HepG2 (cell line): ENCODE results near the gene AFF1. TPM values are rescaled to one million over a fixed set of nuclear protein-coding genes. Genes with fewer than 3 reads are reported as not detected.

ENCODE experiments used
- ATAC-seq: fragments of 200-7000 bp; cut with Tn5 transposase; 3 replicates; pipeline ENCODE4 v1.9.1; 2020; ENCODE audit warnings: mild to moderate bottlenecking, moderate library complexity
- BruUV-seq: library from RNA; stranded (reverse); fragments of 400-500 nt; replicated peaks from 2 replicates; lab custom pipeline; 2021; lab: Mats Ljungman, UMichigan
- CTCF ChIA-PET: fragments of 300-600 bp; formaldehyde crosslinking; extraction: SDS; loops from one replicate; lab custom pipeline; 2021; ENCODE audit warnings: low total read pairs, inconsistent platforms, low intra/inter-chr PET ratio; lab: Yijun Ruan, JAX
- POLR2A ChIA-PET: fragments of 350-600 bp; sonication (Branson Sonifier 250); formaldehyde crosslinking; loops from one replicate; lab custom pipeline; 2020; ENCODE audit warnings: antibody characterized with exemption, inconsistent platforms; lab: Yijun Ruan, JAX
- DNase-seq: peaks from one replicate; pipeline ENCODE4 v3.0.0-alpha.2; 2015; ENCODE audit warnings: low spot score
- FAIRE-seq: peaks from 3 replicates; lab custom pipeline; 2011; peaks lifted over from hg19 to GRCh38; lab: Jason Lieb, UNC
- H2AFZ ChIP-seq: one replicate; pipeline ENCODE4 v1.6.1; 2011; ENCODE audit warnings: low read length, inconsistent platforms
- H3K27ac ChIP-seq: fragments of 300-600 bp; 3 replicates; pipeline ENCODE4 v1.8.0; 2011; ENCODE audit warnings: mixed run types, mild to moderate bottlenecking, mixed read lengths, low read length, inconsistent platforms; ENCODE audit not compliant: insufficient read depth; ENCODE audit errors: extremely low read length
- H3K27me3 ChIP-seq, 2 experiments: fragments of 200-600 bp in 1 of 2; 2 replicates in 1 of 2; 3 replicates in 1 of 2; pipeline versions ENCODE4 v1.6.0 to v1.8.0; 2011; ENCODE audit warnings: low read length in 2 of 2, mild to moderate bottlenecking in 2 of 2, moderate library complexity in 2 of 2, inconsistent platforms in 1 of 2; ENCODE audit not compliant: insufficient read depth in 2 of 2, control insufficient read depth in 1 of 2
- H3K36me3 ChIP-seq, 2 experiments: fragments of 200-600 bp in 1 of 2; replicated peaks in 1 of 2; 2 replicates in 1 of 2; 3 replicates in 1 of 2; pipeline versions ENCODE4 v1.5.1 to v1.8.0; 2011; ENCODE audit warnings: low read length in 2 of 2, inconsistent platforms in 1 of 2; ENCODE audit not compliant: insufficient read depth in 2 of 2, control insufficient read depth in 1 of 2
- H3K4me1 ChIP-seq: 2 replicates; pipeline ENCODE4 v1.5.1; 2012; ENCODE audit warnings: low read length, inconsistent platforms; ENCODE audit not compliant: insufficient read depth
- H3K4me2 ChIP-seq: 2 replicates; pipeline ENCODE4 v1.6.0; 2011; ENCODE audit warnings: low read depth, low read length, inconsistent platforms
- H3K4me3 ChIP-seq, 3 experiments: fragments of 200-600 bp in 1 of 3; sonication (generic), shearing (Covaris generic) in 1 of 3; replicated peaks in 1 of 3; 2 replicates each; pipeline ENCODE4 v1.5.1; 2011 to 2016; ENCODE audit warnings: low read length in 3 of 3, inconsistent platforms in 2 of 3, low read depth in 2 of 3, mild to moderate bottlenecking in 2 of 3, control low read depth in 1 of 3, mixed read lengths in 1 of 3; ENCODE audit not compliant: insufficient read depth in 1 of 3
- H3K79me2 ChIP-seq: one replicate; pipeline ENCODE4 v1.6.1; 2011; ENCODE audit warnings: low read length, inconsistent platforms; ENCODE audit not compliant: insufficient read depth
- H3K9ac ChIP-seq: 2 replicates; pipeline ENCODE4 v1.6.0; 2011; ENCODE audit warnings: mild to moderate bottlenecking, low read depth, low read length, inconsistent platforms; ENCODE audit not compliant: insufficient read depth
- H3K9me3 ChIP-seq: 2 replicates; pipeline ENCODE4 v1.5.1; 2012; ENCODE audit warnings: mild to moderate bottlenecking, low read length
- H4K20me1 ChIP-seq: 2 replicates; pipeline ENCODE4 v1.6.0; 2011; ENCODE audit warnings: inconsistent platforms, mild to moderate bottlenecking, low read length, moderate library complexity; ENCODE audit not compliant: insufficient read depth
- CEBPZ ChIP-seq: IDR thresholded peaks from 2 replicates; pipeline ENCODE4 v1.6.1; 2012; ENCODE audit warnings: low read length, improper control_type of control experiment
- CENPBD1 ChIP-seq: sonication (generic); formaldehyde crosslinking; IDR thresholded peaks from 2 replicates; pipeline ENCODE4 v1.8.0; 2022; ENCODE audit warnings: missing genetic modification reagents, low read depth, mild to moderate bottlenecking, borderline replicate concordance
- KAT2B ChIP-seq: fragments of 150-350 bp; IDR thresholded peaks from 2 replicates; pipeline ENCODE4 v1.6.1; 2014; ENCODE audit warnings: low read depth, low read length, borderline replicate concordance
- KLF12 ChIP-seq: sonication (generic); formaldehyde crosslinking; IDR thresholded peaks from 2 replicates; pipeline ENCODE4 v1.4.0; 2020; ENCODE audit warnings: missing genetic modification reagents, borderline replicate concordance
- MYC ChIP-seq: sonication (generic); formaldehyde crosslinking; IDR thresholded peaks from 2 replicates; pipeline ENCODE4 v1.9.0; 2021; ENCODE audit warnings: missing genetic modification reagents, borderline replicate concordance
- REST ChIP-seq, 2 experiments: IDR thresholded peaks; 2 replicates each; pipeline ENCODE4 v1.6.1; 2011 to 2012; ENCODE audit warnings: low read length in 2 of 2, borderline replicate concordance in 1 of 2, low read depth in 1 of 2, mild to moderate bottlenecking in 1 of 2, moderate library complexity in 1 of 2
- ZNF337 ChIP-seq: sonication (generic); formaldehyde crosslinking; IDR thresholded peaks from 2 replicates; pipeline ENCODE4 v1.5.1; 2020; ENCODE audit warnings: missing genetic modification reagents, low read depth, mild to moderate bottlenecking, borderline replicate concordance
- WGBS: methylation state at CpG from one replicate; pipeline ENCODE4 v1.1.6; 2017; ENCODE audit warnings: low lambda C conversion rate; 5-methylcytosine and 5-hydroxymethylcytosine counted together
- in situ Hi-C: cut with HindIII; loops from 2 replicates; pipeline ENCODE4 v1.10.0; 2017; ENCODE audit warnings: low pct_unique_long_range_greater_than_20kb; ENCODE audit not compliant: extremely low pct_ligation_motif_present
- intact Hi-C: fragments of 100-400 bp; cut with micrococcal nuclease; formaldehyde crosslinking; loops from one replicate; pipeline ENCODE4 v1.10.0; 2022; ENCODE audit not compliant: unreplicated experiment
- polyA plus RNA-seq, 8 experiments: library from polyadenylated mRNA; depleted of rRNA in 3 of 8; stranded (reverse) in 7 of 8; unstranded in 1 of 8; fragments of >200 nt; fragmentation: Illumina TruSeq in 4 of 8; extraction: Trizol in 4 of 8; gene quantifications; 2 replicates each; pipeline versions ENCODE4 v1.2.1 to v1.2.3, GENCODE V29; 2011 to 2016; ENCODE audit warnings: low read depth in 4 of 8, missing spikeins in 1 of 8, mixed read lengths in 1 of 8; ENCODE audit not compliant: insufficient read depth in 1 of 8
- total RNA-seq, 5 experiments: library from RNA; depleted of rRNA; stranded (reverse); fragments of >200 nt; fragmentation: Illumina TruSeq; extraction: Trizol; gene quantifications; 2 replicates each; pipeline ENCODE4 v1.2.3, GENCODE V29; 2016; ENCODE audit warnings: low read depth in 1 of 5

The AFF1 gene
- total and polyA plus RNA-seq, 2 of the 13 experiments (the other 11 are each of a cell fraction or from before 2014, with no cell fraction given), result 15.5 to 15.9 TPM

- ATAC-seq, result no peak
These were observed 174.3 kb downstream of the AFF1 start for GRCh38 chr4:87109121-87109520.

More at GRCh38 chr4:87109121-87109520, 174.3 kb downstream of the AFF1 start:
- in situ Hi-C loops (no loop called here), intact Hi-C loops (loop anchor here (5.0 kb wide), 2 partner anchors 172 to 187 kb away; partner anchors contain the start of gene AFF1)
- no peak for TF ChIP-seq KLF12 (CRISPR knock-in tag)
- TF ChIP-seq ZNF337 (CRISPR knock-in tag), result no peak
- no peak for TF ChIP-seq CEBPZ
- TF ChIP-seq MYC (CRISPR knock-in tag), result no peak
- no peak for TF ChIP-seq KAT2B
- no peak for TF ChIP-seq CENPBD1
- no peak for TF ChIP-seq REST (IDR thresholded peaks at IDR 0.05; ENCODE audit: borderline replicate concordance in 1 of 2, low read depth in 1 of 2, low read length in 2 of 2)
- H3K27me3 ChIP-seq, result no peaks in the 10 kb centered on the region
- BruUV-seq, result no TSS peak
- no peak overlapping the region for H3K27ac ChIP-seq
- no peak for DNase-seq
- POLR2A ChIA-PET, result no interaction called here
- no peak overlapping the region for H2AFZ ChIP-seq
- no peak overlapping the region for H3K4me2 ChIP-seq
- peaks cover 27% of the 10 kb centered on the region for H3K4me1 ChIP-seq
- no peak overlapping the region for H3K4me3 ChIP-seq
- 97% methylated on average over 3 of the region's 3 CpGs for WGBS
- no peak for FAIRE-seq
- peaks cover 10 to 46% of the 10 kb centered on the region in 2 experiments for H3K36me3 ChIP-seq
- no peaks in the 10 kb centered on the region for H4K20me1 ChIP-seq
- CTCF ChIA-PET, result no interaction called here
- H3K79me2 ChIP-seq, result peaks cover 2% of the 10 kb centered on the region
- H3K9ac ChIP-seq, result no peak overlapping the region
- no peaks in the 10 kb centered on the region for H3K9me3 ChIP-seq
